ENCODE results near the gene MTCL3. TPM values are rescaled to one million over a fixed set of nuclear protein-coding genes. Genes with fewer than 3 reads are reported as not detected.
"Not testable (repeated sequence)": the region's sequence is repeated elsewhere in the genome, so short reads cannot be mapped to it uniquely, and the experiment has no call there.

MTCL3 gene

GRCh38 chr6:127435626-127436220 lies 83.4 kb downstream of the MTCL3 start:
- Histone ChIP-seq H3K4me1 (ENCODE audit: insufficient read depth) (no peaks in the 10 kb centered on the region), H3K27ac (no peak overlapping the region), H2AFZ (no peak overlapping the region), H3K4me3 (no peak overlapping the region), H3K4me2 (no peak overlapping the region), H3K9me3 (ENCODE audit: low read depth) (no peaks in the 10 kb centered on the region), H3K36me3 (replicated peaks; ENCODE audit: insufficient read depth, low read depth) (no peaks in the 10 kb centered on the region), H3K9me2 (replicated peaks; ENCODE audit: insufficient read depth) (no peaks in the 10 kb centered on the region), H4K20me1 (ENCODE audit: insufficient read depth, poor library complexity, severe bottlenecking) (no peaks in the 10 kb centered on the region), H3K79me2 (no peaks in the 10 kb centered on the region), H3K27me3 (no peaks in the 10 kb centered on the region)
- no peak for DNase-seq (ENCODE audit: low spot score)
- TF ChIP-seq EZH2 (IDR thresholded peaks at IDR 0.05; ENCODE audit: borderline replicate concordance) (no peak), CTCF (IDR thresholded peaks at IDR 0.05; ENCODE audit: poor library complexity) (no peak), EZH2phosphoT487 (IDR thresholded peaks at IDR 0.05; ENCODE audit: low read depth, severe bottlenecking, unreplicated experiment) (no peak)
- WGBS (ENCODE audit: low lambda C conversion rate, missing lambda C conversion rate), result 81% methylated on average over 7 of the region's 7 CpGs

GRCh38 chr6:127434651-127435050 lies 84.5 kb downstream of the MTCL3 start:
- no peak overlapping the region for H3K4me3 ChIP-seq
- H3K27ac ChIP-seq, result no peak overlapping the region
- no peak for DNase-seq (ENCODE audit: low spot score)
- no peak for TF ChIP-seq CTCF (IDR thresholded peaks at IDR 0.05; ENCODE audit: poor library complexity)
- TF ChIP-seq EZH2phosphoT487 (IDR thresholded peaks at IDR 0.05; ENCODE audit: low read depth, severe bottlenecking, unreplicated experiment), result no peak
- TF ChIP-seq EZH2 (IDR thresholded peaks at IDR 0.05; ENCODE audit: borderline replicate concordance), result no peak
- no peaks in the 10 kb centered on the region for H3K36me3 ChIP-seq (replicated peaks; ENCODE audit: insufficient read depth, low read depth)
- H3K4me1 ChIP-seq (ENCODE audit: insufficient read depth), result no peaks in the 10 kb centered on the region
- H3K9me3 ChIP-seq (ENCODE audit: low read depth), result no peaks in the 10 kb centered on the region
- no peaks in the 10 kb centered on the region for H3K79me2 ChIP-seq
- H3K4me2 ChIP-seq, result no peak overlapping the region
- H4K20me1 ChIP-seq (ENCODE audit: insufficient read depth, poor library complexity, severe bottlenecking), result no peaks in the 10 kb centered on the region
- H3K9me2 ChIP-seq (replicated peaks; ENCODE audit: insufficient read depth), result no peaks in the 10 kb centered on the region
- no peaks in the 10 kb centered on the region for H3K27me3 ChIP-seq
- H2AFZ ChIP-seq, result no peak overlapping the region

- not testable (repeated sequence) for H3K27ac ChIP-seq
Observed at GRCh38 chr6:127428562-127428961, 90.6 kb downstream of the MTCL3 start.

DNA sequence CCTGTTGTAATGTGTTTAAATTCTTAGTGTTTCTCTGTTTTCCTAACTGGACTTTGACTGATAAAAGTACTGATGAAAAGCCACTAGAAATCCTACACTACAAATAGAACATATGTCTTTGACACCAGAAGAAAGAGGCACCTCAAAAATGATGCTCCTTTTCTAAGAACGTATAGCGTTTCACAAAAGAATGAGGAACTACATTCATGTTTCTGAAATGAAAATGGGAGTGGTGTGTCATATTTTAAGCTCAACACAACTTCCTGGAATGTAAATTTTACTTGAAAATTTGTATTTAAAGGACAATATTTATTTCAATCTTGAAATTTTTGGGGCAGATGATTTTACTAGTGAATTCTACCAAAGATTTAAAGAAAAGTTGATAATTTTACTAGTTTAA lies 95.2 kb downstream of the MTCL3 start:
- Histone ChIP-seq H3K27me3 (no peaks in the 10 kb centered on the region), H3K27ac (no peak overlapping the region), H3K4me1 (ENCODE audit: insufficient read depth) (no peaks in the 10 kb centered on the region), H3K9me3 (ENCODE audit: low read depth) (no peaks in the 10 kb centered on the region), H3K36me3 (replicated peaks; ENCODE audit: insufficient read depth, low read depth) (no peaks in the 10 kb centered on the region), H3K79me2 (no peaks in the 10 kb centered on the region), H3K4me3 (no peak overlapping the region), H3K9me2 (replicated peaks; ENCODE audit: insufficient read depth) (no peaks in the 10 kb centered on the region), H3K4me2 (no peak overlapping the region), H4K20me1 (ENCODE audit: insufficient read depth, poor library complexity, severe bottlenecking) (no peaks in the 10 kb centered on the region), H2AFZ (no peak overlapping the region)
- TF ChIP-seq EZH2phosphoT487 (IDR thresholded peaks at IDR 0.05; ENCODE audit: low read depth, severe bottlenecking, unreplicated experiment) (no peak), CTCF (IDR thresholded peaks at IDR 0.05; ENCODE audit: poor library complexity) (no peak), EZH2 (IDR thresholded peaks at IDR 0.05; ENCODE audit: borderline replicate concordance) (no peak)
- 91% methylated on average over 2 of the region's 2 CpGs for WGBS (ENCODE audit: low lambda C conversion rate, missing lambda C conversion rate)
- no peak for DNase-seq (ENCODE audit: low spot score)

More at GRCh38 chr6:127428562-127428961, 90.6 kb downstream of the MTCL3 start:
- not testable (repeated sequence) for H3K9me2 ChIP-seq (replicated peaks; ENCODE audit: insufficient read depth); H3K4me2 ChIP-seq; H3K9me3 ChIP-seq (ENCODE audit: low read depth); H2AFZ ChIP-seq; DNase-seq (ENCODE audit: low spot score); H3K27me3 ChIP-seq; H4K20me1 ChIP-seq (ENCODE audit: insufficient read depth, poor library complexity, severe bottlenecking); H3K36me3 ChIP-seq (replicated peaks; ENCODE audit: insufficient read depth, low read depth); H3K79me2 ChIP-seq; H3K4me3 ChIP-seq; H3K4me1 ChIP-seq (ENCODE audit: insufficient read depth)
- WGBS (ENCODE audit: low lambda C conversion rate, missing lambda C conversion rate), result 83% methylated on average over 9 of the region's 9 CpGs

Small RNA genes within 50 kb of the gene (small RNA-seq; reads per million reads assigned to genes)
- not detected for gene KIAA0408

Other genes starting within 250 kb of the MTCL3 start
- gene ECHDC1, start 175.7 kb downstream of the MTCL3 start, total RNA-seq, result 90.5 and 96.1 TPM in 2 replicates
- gene ECHDC1, start 175.7 kb downstream of the MTCL3 start, polyA plus RNA-seq, result 60.7 and 61.4 TPM in 2 replicates
- 6.4 and 7.4 TPM in 2 replicates for gene KIAA0408, start 59.9 kb downstream of the MTCL3 start, total RNA-seq
- 1.8 and 2.1 TPM in 2 replicates for gene KIAA0408, start 59.9 kb downstream of the MTCL3 start, polyA plus RNA-seq
- 0.12 TPM in 1 of 2 replicates, not detected in the other for gene C6orf58, start 57.8 kb upstream of the MTCL3 start, total RNA-seq
- gene C6orf58, start 57.8 kb upstream of the MTCL3 start, polyA plus RNA-seq, result not detected in 2 replicates

Data from hepatocyte (in vitro differentiated cells).